Mesendoderm (in vitro differentiated cells): ENCODE measurements around the gene KRT86.
"Not testable (repeated sequence)": the region's sequence is repeated elsewhere in the genome, so short reads cannot be mapped to it uniquely, and the experiment has no call there.

Source experiments
- DNase-seq: peaks from one replicate; pipeline ENCODE4 v3.0.0; 2013
- H2AK5ac ChIP-seq: 2 replicates; pipeline ENCODE4 v1.6.1; 2013; ENCODE audit warnings: low read length, inconsistent platforms
- H2BK120ac ChIP-seq: 2 replicates; pipeline ENCODE4 v1.6.1; 2013; ENCODE audit warnings: low read depth, mild to moderate bottlenecking, low read length, moderate library complexity, mixed read lengths
- H2BK15ac ChIP-seq: replicated peaks from 2 replicates; pipeline ENCODE4 v1.6.1; 2013; ENCODE audit warnings: low read depth, mild to moderate bottlenecking, moderate library complexity
- H2BK5ac ChIP-seq: 2 replicates; pipeline ENCODE4 v1.6.1; 2013; ENCODE audit warnings: low read length, inconsistent platforms
- H3K18ac ChIP-seq: 2 replicates; pipeline ENCODE4 v1.6.1; 2013; ENCODE audit warnings: mild to moderate bottlenecking, low read length, mixed read lengths
- H3K23ac ChIP-seq: one replicate; pipeline ENCODE4 v1.6.1; 2013; ENCODE audit warnings: low read length
- H3K27ac ChIP-seq: 2 replicates; pipeline ENCODE4 v1.5.1; 2013; ENCODE audit warnings: low read depth, mild to moderate bottlenecking, inconsistent platforms, low read length, moderate library complexity
- H3K27me3 ChIP-seq: 2 replicates; pipeline ENCODE4 v1.6.1; 2013; ENCODE audit warnings: low read length, control low read depth, mild to moderate bottlenecking, inconsistent platforms; ENCODE audit not compliant: insufficient read depth, poor library complexity
- H3K36me3 ChIP-seq: 2 replicates; pipeline ENCODE4 v1.6.1; 2013; ENCODE audit warnings: low read length, inconsistent platforms; ENCODE audit not compliant: control insufficient read depth, insufficient read depth
- H3K4ac ChIP-seq: one replicate; pipeline ENCODE4 v1.6.1; 2013; ENCODE audit warnings: low read depth, mild to moderate bottlenecking, low read length, moderate library complexity
- H3K4me1 ChIP-seq: 2 replicates; pipeline ENCODE4 v1.6.1; 2013; ENCODE audit warnings: low read depth, low read length, inconsistent platforms; ENCODE audit not compliant: control insufficient read depth
- H3K4me2 ChIP-seq: 2 replicates; pipeline ENCODE4 v1.6.1; 2013; ENCODE audit warnings: low read length
- H3K4me3 ChIP-seq: 2 replicates; pipeline ENCODE4 v1.5.1; 2013; ENCODE audit warnings: mild to moderate bottlenecking, low read length
- H3K56ac ChIP-seq: one replicate; pipeline ENCODE4 v1.6.1; 2013; ENCODE audit warnings: low read length
- H3K79me1 ChIP-seq: 2 replicates; pipeline ENCODE4 v1.6.1; 2013; ENCODE audit warnings: low read length, inconsistent platforms
- H3K79me2 ChIP-seq: 2 replicates; pipeline ENCODE4 v1.6.1; 2013; ENCODE audit warnings: mild to moderate bottlenecking, low read length; ENCODE audit not compliant: control insufficient read depth, insufficient read depth
- H3K9ac ChIP-seq: 2 replicates; pipeline ENCODE4 v1.6.1; 2013; ENCODE audit warnings: low read length, inconsistent platforms
- H4K5ac ChIP-seq: one replicate; pipeline ENCODE4 v1.6.1; 2013; ENCODE audit warnings: low read length
- H4K8ac ChIP-seq: one replicate; pipeline ENCODE4 v1.6.1; 2013; ENCODE audit warnings: low read depth, mild to moderate bottlenecking, control low read depth, low read length, moderate library complexity
- WGBS: extraction: QIAGEN DNeasy Blood & Tissue Kit; methylation state at CpG from one replicate; pipeline ENCODE4 v1.1.7; 2013; ENCODE audit warnings: low lambda C conversion rate, missing lambda C conversion rate; ENCODE audit not compliant: insufficient coverage; ENCODE audit errors: extremely low coverage; 5-methylcytosine and 5-hydroxymethylcytosine counted together

KRT86 gene

DNA sequence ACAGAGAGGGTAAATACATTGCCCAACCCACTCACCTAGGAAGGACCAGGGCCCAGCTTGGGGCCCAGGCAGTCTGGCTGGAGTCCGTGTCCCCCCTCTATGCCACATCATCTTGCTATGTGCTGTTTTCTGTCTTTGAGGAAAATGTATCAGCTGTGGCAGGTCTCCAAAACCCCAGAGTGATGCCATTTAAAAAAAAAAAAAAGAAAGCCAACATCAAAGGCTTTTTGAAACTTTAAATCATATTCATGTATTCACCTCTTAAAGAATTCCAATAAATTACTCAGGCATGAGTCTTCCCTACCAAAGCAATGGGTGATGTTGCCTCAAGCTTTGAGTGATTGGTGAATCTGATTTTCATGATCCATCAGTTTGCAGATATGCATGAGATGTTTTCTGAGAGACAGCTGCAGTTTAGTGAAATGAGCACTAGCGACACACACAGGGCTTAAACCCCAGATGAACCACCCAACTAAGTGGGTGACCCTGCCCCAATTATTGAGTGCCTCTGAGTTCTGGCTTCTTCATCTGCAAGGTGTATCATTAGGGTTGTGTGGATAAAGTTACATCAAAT lies 10.8 kb downstream of the KRT86 start:
- Histone ChIP-seq H3K56ac (no peak overlapping the region), H2AK5ac (no peak overlapping the region), H3K18ac (no peak overlapping the region), H3K79me2 (no peaks in the 10 kb centered on the region), H4K5ac (no peak overlapping the region), H3K9ac (no peak overlapping the region), H3K4me1 (no peaks in the 10 kb centered on the region), H4K8ac (no peak overlapping the region), H3K4ac (no peak overlapping the region), H3K27me3 (no peaks in the 10 kb centered on the region), H3K79me1 (no peaks in the 10 kb centered on the region), H3K23ac (no peak overlapping the region), H3K36me3 (no peaks in the 10 kb centered on the region), H3K4me3 (no peak overlapping the region), H3K4me2 (no peak overlapping the region), H2BK120ac (no peak overlapping the region), H2BK15ac (no peak overlapping the region), H2BK5ac (no peak overlapping the region), H3K27ac (no peak overlapping the region)
- no peak for DNase-seq
- WGBS, result no CpG with 5 or more reads among the region's 2 CpGs

DNA sequence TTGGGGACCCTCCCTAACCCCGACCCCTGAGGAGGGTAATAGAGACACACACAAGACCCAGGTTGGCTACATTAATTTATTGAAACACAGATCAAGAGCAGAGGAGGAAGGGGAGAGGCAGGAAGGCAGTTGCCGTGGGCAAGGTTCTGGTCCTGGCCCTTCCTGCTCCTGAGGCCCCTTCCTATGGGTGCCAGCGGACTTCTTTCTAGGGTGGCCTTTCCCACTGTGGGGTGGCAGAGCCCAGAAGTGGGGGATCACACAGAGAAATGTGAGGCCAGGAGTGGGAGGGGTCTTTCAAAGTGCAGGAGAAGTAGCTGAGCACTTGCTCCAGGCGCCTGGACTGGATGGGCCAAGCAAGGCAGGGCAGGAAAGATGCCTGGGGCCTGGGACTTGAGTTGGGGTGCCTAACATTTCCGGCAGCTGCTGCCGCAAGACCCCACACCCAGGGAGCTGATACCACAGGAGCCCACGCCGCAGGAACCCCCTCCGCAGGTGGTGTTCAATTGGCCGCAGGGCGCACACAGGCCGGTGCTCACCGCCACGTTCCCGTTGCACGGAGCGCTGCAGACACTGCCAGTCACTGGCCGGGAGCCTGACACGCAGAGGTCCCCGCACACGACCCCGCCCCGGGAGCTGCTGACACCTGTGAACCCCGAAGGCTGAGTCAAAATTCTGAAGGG lies 11.5 kb downstream of the KRT86 start:
- Histone ChIP-seq H2AK5ac (no peak overlapping the region), H4K5ac (no peak overlapping the region), H3K9ac (no peak overlapping the region), H3K4ac (no peak overlapping the region), H3K4me3 (no peak overlapping the region), H3K23ac (no peak overlapping the region), H3K4me2 (no peak overlapping the region), H3K4me1 (no peaks in the 10 kb centered on the region), H3K79me1 (no peaks in the 10 kb centered on the region), H2BK5ac (no peak overlapping the region), H3K27ac (no peak overlapping the region), H3K36me3 (no peaks in the 10 kb centered on the region), H3K18ac (no peak overlapping the region), H4K8ac (no peak overlapping the region), H3K79me2 (no peaks in the 10 kb centered on the region), H2BK120ac (no peak overlapping the region), H3K27me3 (no peaks in the 10 kb centered on the region), H3K56ac (no peak overlapping the region), H2BK15ac (no peak overlapping the region)
- DNase-seq, result no peak
- no CpG with 5 or more reads among the region's 24 CpGs for WGBS

- H3K4me1 ChIP-seq, H2AK5ac ChIP-seq, DNase-seq: not testable (repeated sequence)
Observed at GRCh38 chr12:52286857-52287785, 12.7 kb downstream of the KRT86 start.

DNA sequence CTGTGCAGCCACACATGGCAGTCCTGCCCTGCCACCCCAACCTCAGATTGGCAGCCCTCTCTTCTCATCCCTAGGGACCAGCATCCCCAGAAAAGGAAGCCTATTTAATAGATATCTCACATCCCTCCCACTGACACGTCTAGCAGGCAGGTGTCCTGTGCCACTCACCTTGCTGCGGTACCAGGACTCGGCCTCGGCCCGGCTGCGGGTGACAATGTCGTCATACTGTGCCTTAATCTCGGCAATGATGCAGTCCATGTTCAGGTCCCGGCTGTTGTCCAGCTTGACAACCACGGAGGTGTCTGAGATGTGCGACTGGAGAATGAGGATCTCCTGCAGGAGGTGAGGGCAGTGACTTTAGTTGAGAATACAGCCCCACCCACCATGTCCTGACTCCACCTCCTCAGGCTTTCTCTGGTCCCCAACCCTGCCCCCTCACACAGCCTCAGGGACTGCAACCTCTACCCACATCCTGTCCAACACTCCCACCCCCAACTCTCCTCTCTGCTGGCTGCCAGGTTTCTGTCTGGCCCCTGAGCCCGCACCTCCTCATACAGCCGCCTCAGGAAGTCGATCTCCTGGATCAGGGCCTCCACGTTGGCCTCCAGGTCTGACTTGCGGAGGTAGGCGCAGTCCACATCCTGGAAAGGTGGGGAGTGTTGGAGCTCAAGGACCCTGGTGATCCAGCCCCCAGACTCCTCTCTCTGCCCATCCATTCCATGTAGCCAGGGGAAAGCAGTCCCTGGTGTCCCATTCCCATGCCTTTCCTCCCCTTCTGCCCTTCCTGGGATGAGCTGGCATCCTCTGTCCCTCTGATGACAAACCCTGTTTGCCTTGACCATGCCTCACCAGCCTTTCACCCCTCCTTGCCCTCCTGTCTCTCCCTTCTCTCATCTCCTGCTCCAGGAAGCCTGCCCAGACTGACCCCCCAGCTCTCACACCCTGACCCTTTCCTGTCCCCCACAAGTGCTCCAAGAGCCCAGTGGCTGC lies 13.7 kb downstream of the KRT86 start:
- peak; percentile 42 for DNase-seq
- H2BK5ac ChIP-seq, H4K8ac ChIP-seq, H3K4me2 ChIP-seq, H2BK120ac ChIP-seq, H3K79me2 ChIP-seq, H3K36me3 ChIP-seq, H3K27me3 ChIP-seq, H3K4ac ChIP-seq, H3K9ac ChIP-seq, H3K27ac ChIP-seq, H3K4me3 ChIP-seq, H3K18ac ChIP-seq, H2AK5ac ChIP-seq, H3K79me1 ChIP-seq, H2BK15ac ChIP-seq, H3K4me1 ChIP-seq, H3K23ac ChIP-seq, H4K5ac ChIP-seq: not testable (repeated sequence)
- peak overlapping the region; percentile 7 for H3K56ac ChIP-seq
- WGBS, result no CpG with 5 or more reads among the region's 17 CpGs

More at GRCh38 chr12:52286857-52287785, 12.7 kb downstream of the KRT86 start:
- WGBS, result no CpG with 5 or more reads among the region's 21 CpGs
- H3K4me2 ChIP-seq, H3K9ac ChIP-seq, H4K5ac ChIP-seq, H3K79me2 ChIP-seq, H3K4ac ChIP-seq, H3K18ac ChIP-seq, H3K4me3 ChIP-seq, H3K23ac ChIP-seq, H2BK120ac ChIP-seq, H3K56ac ChIP-seq, H3K79me1 ChIP-seq, H3K36me3 ChIP-seq, H4K8ac ChIP-seq, H3K27me3 ChIP-seq, H2BK15ac ChIP-seq, H3K27ac ChIP-seq, H2BK5ac ChIP-seq: not testable (repeated sequence)

GRCh38 chr12:52290483-52291134 lies 16.2 kb downstream of the KRT86 start:
- not testable (repeated sequence) for H3K9ac ChIP-seq, H3K79me2 ChIP-seq, H2BK120ac ChIP-seq, H3K79me1 ChIP-seq, H4K8ac ChIP-seq, H3K4ac ChIP-seq, H4K5ac ChIP-seq, H2BK5ac ChIP-seq, H2BK15ac ChIP-seq, H3K18ac ChIP-seq, H3K4me3 ChIP-seq, H3K23ac ChIP-seq, H3K36me3 ChIP-seq, DNase-seq, H2AK5ac ChIP-seq, H3K27me3 ChIP-seq, H3K56ac ChIP-seq, H3K4me1 ChIP-seq, H3K27ac ChIP-seq, H3K4me2 ChIP-seq
- WGBS, result no CpG with 5 or more reads among the region's 5 CpGs
